Activated CD8-positive, alpha-beta T cell treated with anti-CD3 and anti-CD28 coated beads for 36 hours (primary cell): ENCODE data around the gene TAL2. TPM values are rescaled to one million over a fixed set of nuclear protein-coding genes. Genes with fewer than 3 reads are reported as not detected.

ENCODE experiments used
- ATAC-seq: fragments of 200-7000 bp; cut with Tn5 transposase; one replicate; pipeline ENCODE4 v1.10.0; 2021; ENCODE audit warnings: mild to moderate bottlenecking, moderate library complexity
- CTCF ChIA-PET: fragments of 350-600 bp; sonication (Branson Sonifier 250); formaldehyde crosslinking; loops from one replicate; lab custom pipeline; 2021; ENCODE audit warnings: antibody characterized with exemption; lab: Charles Lee
- POLR2A ChIA-PET: fragments of 350-600 bp; sonication (Branson Sonifier 250); formaldehyde crosslinking; loops from one replicate; lab custom pipeline; 2021; ENCODE audit warnings: antibody characterized with exemption; lab: Charles Lee
- DNase-seq: peaks from one replicate; pipeline ENCODE4 v3.0.0-alpha.2; 2020
- H3K27ac Mint-ChIP-seq: one replicate; pipeline ENCODE4 v1.8.0; 2021; ENCODE audit warnings: mild to moderate bottlenecking, mixed read lengths
- H3K27me3 Mint-ChIP-seq: one replicate; pipeline ENCODE4 v1.8.0; 2021; ENCODE audit warnings: mixed read lengths
- H3K36me3 Mint-ChIP-seq: one replicate; pipeline ENCODE4 v1.8.0; 2021; ENCODE audit warnings: low read depth, mixed read lengths
- H3K4me1 Mint-ChIP-seq: one replicate; pipeline ENCODE4 v1.8.0; 2021; ENCODE audit warnings: low read depth, mixed read lengths
- H3K4me3 Mint-ChIP-seq: one replicate; pipeline ENCODE4 v1.8.0; 2021; ENCODE audit warnings: mild to moderate bottlenecking, moderate library complexity, mixed read lengths
- H3K9me3 Mint-ChIP-seq: one replicate; pipeline ENCODE4 v1.8.0; 2021; ENCODE audit warnings: mixed read lengths
- intact Hi-C: fragments of 100-400 bp; cut with micrococcal nuclease; formaldehyde crosslinking; loops from one replicate; pipeline ENCODE4 v1.10.0; 2022
- total RNA-seq, 2 experiments: library from RNA; stranded (reverse); gene quantifications; one replicate each; pipeline ENCODE4 v1.2.3, GENCODE V29; 2021
- TF ChIP-seq, protein P1 (sequence below): fragments of 200-600 bp; IDR thresholded peaks from one replicate; pipeline ENCODE4 v1.8.0; 2022; ENCODE audit warnings: antibody characterized with exemption, mild to moderate bottlenecking

The TAL2 gene
- total RNA-seq, 2 experiments from 2014 or later: not detected

DNA sequence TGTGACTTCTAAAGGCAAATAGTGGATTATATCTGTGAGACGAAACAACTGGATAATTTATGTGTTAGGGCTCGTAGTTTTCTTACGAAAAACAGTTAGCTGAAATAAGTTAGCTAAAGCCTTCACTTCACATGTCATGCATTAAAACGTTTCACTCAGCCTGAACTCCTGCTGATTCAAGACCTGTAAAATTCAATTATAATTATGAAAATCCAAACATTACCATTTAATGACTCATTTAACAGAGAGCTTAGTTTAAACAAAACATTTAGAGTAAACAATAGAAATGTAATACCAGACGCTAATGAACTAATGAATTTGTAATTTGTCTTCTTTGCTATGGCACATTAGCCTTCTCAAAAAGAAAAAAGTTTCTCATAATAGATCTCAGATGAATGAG, 1.7 kb downstream of the TAL2 start:
- POLR2A ChIA-PET: no interaction called here
- Mint-ChIP-seq H3K4me1 (no peaks in the 10 kb centered on the region), H3K4me3 (no peak overlapping the region)

DNA sequence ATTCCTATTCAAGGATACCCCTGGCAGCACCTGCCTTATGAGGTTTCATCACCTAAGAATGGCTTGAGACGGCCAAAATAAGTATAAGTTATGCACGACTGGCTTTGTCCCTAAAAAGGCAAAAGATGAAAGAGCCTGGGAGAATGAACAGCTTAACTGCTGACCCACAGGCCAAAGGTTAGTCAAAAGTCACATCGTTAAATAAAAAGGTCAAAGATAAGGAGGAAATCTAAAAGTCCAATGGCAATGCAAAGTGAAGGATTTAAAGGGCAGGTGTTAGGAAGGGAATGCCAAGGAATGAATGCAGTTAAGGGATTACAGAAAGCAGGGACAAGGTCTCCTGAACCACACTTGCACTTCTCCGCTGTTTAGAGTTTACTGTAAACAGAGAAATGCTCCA, 5.6 kb downstream of the TAL2 start:
- ChIA-PET CTCF (interaction anchor here (1.6 kb wide), 1 partner anchor 12 kb away, joined by 4 read pairs; no protein-coding TSS in a partner anchor), POLR2A (no interaction called here)
- H3K27me3 Mint-ChIP-seq: peaks cover 2% of the 10 kb centered on the region
- intact Hi-C loops: no loop called here
- DNase-seq (no peak), ATAC-seq (no peak)
- no peak overlapping the region for H3K27ac Mint-ChIP-seq
- H3K36me3 Mint-ChIP-seq: no peaks in the 10 kb centered on the region
- H3K9me3 Mint-ChIP-seq: no peaks in the 10 kb centered on the region
- TF ChIP-seq, protein P1, sequence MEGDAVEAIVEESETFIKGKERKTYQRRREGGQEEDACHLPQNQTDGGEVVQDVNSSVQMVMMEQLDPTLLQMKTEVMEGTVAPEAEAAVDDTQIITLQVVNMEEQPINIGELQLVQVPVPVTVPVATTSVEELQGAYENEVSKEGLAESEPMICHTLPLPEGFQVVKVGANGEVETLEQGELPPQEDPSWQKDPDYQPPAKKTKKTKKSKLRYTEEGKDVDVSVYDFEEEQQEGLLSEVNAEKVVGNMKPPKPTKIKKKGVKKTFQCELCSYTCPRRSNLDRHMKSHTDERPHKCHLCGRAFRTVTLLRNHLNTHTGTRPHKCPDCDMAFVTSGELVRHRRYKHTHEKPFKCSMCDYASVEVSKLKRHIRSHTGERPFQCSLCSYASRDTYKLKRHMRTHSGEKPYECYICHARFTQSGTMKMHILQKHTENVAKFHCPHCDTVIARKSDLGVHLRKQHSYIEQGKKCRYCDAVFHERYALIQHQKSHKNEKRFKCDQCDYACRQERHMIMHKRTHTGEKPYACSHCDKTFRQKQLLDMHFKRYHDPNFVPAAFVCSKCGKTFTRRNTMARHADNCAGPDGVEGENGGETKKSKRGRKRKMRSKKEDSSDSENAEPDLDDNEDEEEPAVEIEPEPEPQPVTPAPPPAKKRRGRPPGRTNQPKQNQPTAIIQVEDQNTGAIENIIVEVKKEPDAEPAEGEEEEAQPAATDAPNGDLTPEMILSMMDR: no peak
- no peaks in the 10 kb centered on the region for H3K4me1 Mint-ChIP-seq
- no peak overlapping the region for H3K4me3 Mint-ChIP-seq

More for the DNA sequence above, 1.7 kb downstream of the TAL2 start:
- DNase-seq: no peak
- Mint-ChIP-seq H3K9me3 (no peaks in the 10 kb centered on the region), H3K27ac (no peak overlapping the region), H3K27me3 (peaks cover 4% of the 10 kb centered on the region), H3K36me3 (no peaks in the 10 kb centered on the region)
- CTCF ChIA-PET: interaction anchor here (0.8 kb wide), 1 partner anchor 56 kb away, joined by 3 read pairs; no protein-coding TSS in a partner anchor
- ATAC-seq: no peak
- intact Hi-C loops: no loop called here
- TF ChIP-seq, protein P1: no peak

DNA sequence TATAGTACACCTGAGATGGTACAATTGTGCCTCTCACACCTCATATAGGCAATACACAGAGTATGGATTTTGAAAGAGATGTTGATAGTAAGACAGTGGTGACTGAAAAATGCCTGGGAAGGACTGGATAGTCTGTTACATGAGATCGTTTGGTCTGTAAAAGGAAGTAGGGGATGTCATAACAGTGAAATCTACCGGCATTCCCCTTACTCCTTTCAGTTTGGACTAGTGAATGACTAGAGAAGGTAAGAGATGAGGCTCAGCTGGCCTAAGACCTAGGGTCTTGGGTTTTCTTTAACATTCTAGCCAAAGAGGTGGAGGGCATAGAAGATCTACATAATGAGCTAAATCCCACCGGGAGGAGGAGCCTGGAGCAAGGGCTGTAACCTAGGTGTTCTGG, 8.1 kb downstream of the TAL2 start:
- Mint-ChIP-seq H3K4me3 (no peak overlapping the region), H3K9me3 (no peaks in the 10 kb centered on the region), H3K27ac (no peak overlapping the region), H3K27me3 (peaks cover 2% of the 10 kb centered on the region), H3K36me3 (no peaks in the 10 kb centered on the region), H3K4me1 (no peaks in the 10 kb centered on the region)
- DNase-seq (no peak), ATAC-seq (no peak)
- ChIA-PET POLR2A (no interaction called here), CTCF (no interaction called here)
- intact Hi-C loops: no loop called here
- TF ChIP-seq, protein P1: no peak

DNA sequence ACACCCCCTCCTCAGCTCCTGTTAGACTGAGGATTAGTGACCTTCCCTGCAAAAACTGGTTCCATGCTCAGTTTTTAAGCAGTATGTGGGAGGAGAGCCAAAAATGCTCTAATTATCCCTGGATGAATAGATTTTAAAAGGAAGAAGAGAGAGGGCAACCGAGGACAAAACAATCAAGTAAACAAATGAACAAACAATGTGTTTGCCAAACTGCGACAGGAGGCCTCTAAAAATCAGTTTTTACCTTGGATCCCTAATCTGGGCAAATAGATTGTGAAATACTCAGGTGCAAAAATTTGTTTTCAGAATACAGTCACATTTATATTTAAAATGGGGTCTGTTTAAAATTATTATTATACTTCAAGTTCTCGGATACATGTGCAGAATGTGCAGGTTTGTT, 8.5 kb downstream of the TAL2 start:
- Mint-ChIP-seq H3K27me3 (peaks cover 2% of the 10 kb centered on the region), H3K4me1 (no peaks in the 10 kb centered on the region), H3K36me3 (no peaks in the 10 kb centered on the region), H3K27ac (no peak overlapping the region), H3K9me3 (no peaks in the 10 kb centered on the region), H3K4me3 (no peak overlapping the region)
- TF ChIP-seq, protein P1: no peak
- no peak for ATAC-seq
- ChIA-PET CTCF (no interaction called here), POLR2A (no interaction called here)
- DNase-seq: no peak
- intact Hi-C loops: no loop called here

DNA sequence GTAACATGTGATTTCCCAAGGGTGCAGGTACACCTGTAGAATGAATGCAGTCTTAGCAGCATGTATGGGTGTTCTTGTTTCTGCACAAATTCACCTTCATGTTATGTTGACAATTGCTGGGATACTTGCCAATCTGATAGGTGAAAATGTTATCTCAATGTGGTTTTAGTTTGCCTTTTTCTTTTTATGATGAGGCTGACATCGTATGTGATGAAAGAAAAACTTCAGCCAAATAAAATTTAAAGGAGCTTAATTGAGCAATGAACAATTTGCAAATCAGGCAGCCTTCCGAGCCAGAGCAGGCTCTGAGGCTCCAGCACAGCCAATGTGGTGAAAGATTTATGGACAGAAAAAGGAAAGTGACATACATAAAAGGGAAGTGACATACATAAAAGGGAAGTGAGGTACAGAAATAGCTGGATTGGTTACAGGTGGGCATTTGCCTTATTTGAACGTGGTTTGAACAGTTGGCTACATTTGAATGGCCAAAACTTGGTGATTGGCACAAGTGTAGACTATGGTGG, 10.5 kb downstream of the TAL2 start:
- ChIA-PET CTCF (no interaction called here), POLR2A (no interaction called here)
- Mint-ChIP-seq H3K27ac (no peak overlapping the region), H3K4me3 (no peak overlapping the region), H3K4me1 (no peaks in the 10 kb centered on the region), H3K27me3 (peaks cover 2% of the 10 kb centered on the region), H3K36me3 (no peaks in the 10 kb centered on the region), H3K9me3 (no peaks in the 10 kb centered on the region)
- ATAC-seq (no peak), DNase-seq (no peak)
- TF ChIP-seq, protein P1: no peak
- intact Hi-C loops: no loop called here
